Measurements from ENCODE around the gene ENPP7.
A peak's percentile ranks its signal among the peaks of the same experiment; 100 is the strongest.

The ENPP7 gene

GRCh38 chr17:79785017-79785899, 54.5 kb downstream of the ENPP7 start:
- in situ Hi-C loops (cut with HindIII; ENCODE audit: low pct_ligation_motif_present, low pct_unique_long_range_greater_than_20kb, low sequenced_read_pairs) = no loop called here
- DNase-seq = no peak

- in situ Hi-C loops (cut with HindIII; ENCODE audit: low pct_ligation_motif_present, low pct_unique_long_range_greater_than_20kb, low sequenced_read_pairs) = no loop called here
- DNase-seq = no peak
Measured at GRCh38 chr17:79785900-79786810, 55.4 kb downstream of the ENPP7 start.

GRCh38 chr17:79786930-79787643, 56.3 kb downstream of the ENPP7 start:
- in situ Hi-C loops (cut with HindIII; ENCODE audit: low pct_ligation_motif_present, low pct_unique_long_range_greater_than_20kb, low sequenced_read_pairs) = no loop called here
- no peak for DNase-seq

- in situ Hi-C loops (cut with HindIII; ENCODE audit: low pct_ligation_motif_present, low pct_unique_long_range_greater_than_20kb, low sequenced_read_pairs) = no loop called here
- DNase-seq = no peak
Measured at GRCh38 chr17:79788455-79788854, 57.7 kb downstream of the ENPP7 start.

GRCh38 chr17:79788989-79789942, 58.5 kb downstream of the ENPP7 start:
- in situ Hi-C loops (cut with HindIII; ENCODE audit: low pct_ligation_motif_present, low pct_unique_long_range_greater_than_20kb, low sequenced_read_pairs) = no loop called here
- no peak for DNase-seq

GRCh38 chr17:79789943-79790804, 59.4 kb downstream of the ENPP7 start:
- DNase-seq = peak; percentile 45
- in situ Hi-C loops (cut with HindIII; ENCODE audit: low pct_ligation_motif_present, low pct_unique_long_range_greater_than_20kb, low sequenced_read_pairs) = no loop called here

- no peak for DNase-seq
- in situ Hi-C loops (cut with HindIII; ENCODE audit: low pct_ligation_motif_present, low pct_unique_long_range_greater_than_20kb, low sequenced_read_pairs) = no loop called here
Measured at GRCh38 chr17:79790805-79791734, 60.3 kb downstream of the ENPP7 start.

- DNase-seq = no peak
- in situ Hi-C loops (cut with HindIII; ENCODE audit: low pct_ligation_motif_present, low pct_unique_long_range_greater_than_20kb, low sequenced_read_pairs) = no loop called here
Measured at GRCh38 chr17:79791735-79792161, 61.0 kb downstream of the ENPP7 start.
